NK-92 (cell line): Measurements from ENCODE around the gene PDAP1.
"Not testable (repeated sequence)": the region's sequence is repeated elsewhere in the genome, so short reads cannot be mapped to it uniquely, and the experiment has no call there.

Source experiments
- DNase-seq: peaks from one replicate; lab custom pipeline; 2025; ENCODE audit not compliant: unreplicated experiment; lab: John Stamatoyannopoulos, UW

PDAP1 gene

DNA sequence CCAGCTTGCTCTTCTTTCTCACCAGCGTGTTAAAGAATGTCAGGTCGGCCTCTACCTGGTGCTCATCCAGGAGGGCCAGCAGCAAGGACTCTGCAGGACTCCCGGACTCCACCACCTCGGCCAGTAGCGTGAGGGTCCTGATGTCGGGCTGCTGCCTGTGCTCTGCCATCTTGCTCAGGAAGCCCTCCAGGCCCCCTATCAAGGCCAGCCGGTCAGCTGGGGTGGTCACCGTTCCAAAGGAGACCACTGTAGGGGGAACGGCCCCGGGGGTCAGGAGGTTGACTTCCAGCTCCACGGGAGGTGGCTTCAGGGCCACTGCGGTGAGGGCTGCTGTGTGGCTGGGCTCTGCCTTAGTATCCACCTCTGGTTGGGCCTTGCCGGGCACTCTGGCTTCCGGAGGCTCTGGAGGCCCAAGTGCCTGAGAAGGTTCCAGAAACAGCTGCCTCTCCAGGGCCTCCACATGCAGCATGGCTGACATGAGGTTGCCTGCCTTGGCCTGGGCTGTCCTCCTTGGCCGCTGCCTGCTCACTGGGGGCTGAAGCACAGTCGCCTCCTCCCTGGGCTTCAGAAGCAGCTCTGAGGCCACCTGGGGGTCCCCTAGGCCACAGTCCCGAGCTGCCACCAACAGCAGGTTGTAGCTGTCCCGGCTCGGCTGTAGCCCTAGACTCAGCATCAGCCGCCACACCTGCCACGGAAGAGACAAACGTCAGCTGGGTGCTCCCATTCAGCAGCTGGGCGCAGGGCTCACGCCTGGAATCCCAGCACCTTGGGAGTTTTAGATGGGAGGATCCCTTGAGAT, 16.7 kb upstream of the PDAP1 start:
- DNase-seq, result no peak

DNA sequence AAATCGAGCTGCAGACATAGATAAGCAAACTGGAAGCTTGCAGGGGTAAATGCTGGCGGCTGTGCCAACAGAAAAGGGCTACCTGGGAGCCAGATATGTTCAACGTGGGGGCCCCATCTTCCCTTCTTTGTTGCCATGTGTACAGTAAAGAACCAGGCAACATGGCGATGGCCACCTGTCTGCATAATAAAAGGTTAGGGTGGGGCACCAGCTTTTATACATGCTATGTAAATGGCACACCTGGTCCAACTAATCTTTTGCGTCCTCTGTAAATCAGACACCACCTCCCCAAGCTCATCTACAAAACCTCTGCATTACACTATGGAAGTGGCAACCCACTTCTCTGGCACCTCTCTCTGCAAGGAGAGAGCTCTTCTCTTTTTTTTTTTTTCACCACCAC, 14.2 kb upstream of the PDAP1 start:
- no peak for DNase-seq

DNA sequence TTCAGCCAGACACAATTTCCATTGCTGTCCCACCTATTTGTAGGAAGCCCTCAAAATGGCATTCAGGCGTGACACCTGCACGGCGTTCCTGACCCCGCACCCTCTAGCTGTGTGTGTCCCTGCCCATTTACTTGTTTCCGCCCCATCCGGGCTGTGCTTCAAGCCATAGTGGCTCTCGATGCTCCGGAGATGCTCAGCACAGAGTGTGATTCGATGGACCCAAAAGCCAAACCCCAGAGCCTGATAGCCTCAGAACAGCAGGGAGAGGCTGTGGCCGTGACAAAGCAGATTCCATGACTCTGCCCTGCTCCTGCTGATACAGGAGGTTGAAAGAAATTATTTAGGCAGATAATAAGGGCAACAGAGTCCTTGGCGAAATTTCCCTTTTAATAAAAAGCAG, 13.8 kb upstream of the PDAP1 start:
- DNase-seq, result no peak

DNA sequence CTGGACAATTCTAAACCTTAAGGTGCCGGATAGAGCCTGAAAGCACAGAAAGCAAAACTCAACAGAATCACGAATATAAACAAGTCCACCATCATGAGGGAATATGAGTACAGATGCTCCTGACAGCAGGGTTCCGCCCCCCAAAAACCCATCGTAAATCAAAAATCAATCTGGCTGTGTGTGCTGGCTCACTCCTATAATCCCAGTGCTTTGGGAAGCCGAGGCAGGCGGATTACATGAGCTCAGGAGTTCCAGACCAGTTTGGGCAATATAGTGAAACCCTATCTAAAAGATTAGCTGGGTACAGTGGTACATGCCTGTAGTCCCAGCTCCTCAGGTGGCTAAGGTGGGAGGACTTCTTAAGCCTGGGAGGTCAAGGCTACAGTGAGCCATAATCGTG, 12.6 kb upstream of the PDAP1 start:
- no peak for DNase-seq

DNA sequence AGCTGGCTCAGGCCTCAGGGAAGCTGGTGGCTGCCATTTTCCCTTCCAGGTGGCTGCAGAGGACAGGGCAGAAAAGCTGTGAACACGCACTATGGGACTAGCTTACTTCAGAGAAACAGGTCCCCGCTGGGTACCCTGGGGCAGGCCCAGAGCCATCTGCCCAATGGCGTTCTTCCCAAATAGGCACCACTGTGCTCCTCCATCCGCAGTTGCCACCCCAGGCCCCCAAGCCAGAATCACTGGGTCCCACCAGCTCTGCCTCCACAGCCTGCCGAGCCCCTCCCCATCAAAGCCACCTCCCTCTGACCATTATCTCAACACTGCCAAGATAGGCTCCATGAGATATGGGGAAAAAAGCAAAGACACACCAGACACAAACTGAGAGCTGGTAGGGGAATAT, 11.8 kb upstream of the PDAP1 start:
- no peak for DNase-seq

DNA sequence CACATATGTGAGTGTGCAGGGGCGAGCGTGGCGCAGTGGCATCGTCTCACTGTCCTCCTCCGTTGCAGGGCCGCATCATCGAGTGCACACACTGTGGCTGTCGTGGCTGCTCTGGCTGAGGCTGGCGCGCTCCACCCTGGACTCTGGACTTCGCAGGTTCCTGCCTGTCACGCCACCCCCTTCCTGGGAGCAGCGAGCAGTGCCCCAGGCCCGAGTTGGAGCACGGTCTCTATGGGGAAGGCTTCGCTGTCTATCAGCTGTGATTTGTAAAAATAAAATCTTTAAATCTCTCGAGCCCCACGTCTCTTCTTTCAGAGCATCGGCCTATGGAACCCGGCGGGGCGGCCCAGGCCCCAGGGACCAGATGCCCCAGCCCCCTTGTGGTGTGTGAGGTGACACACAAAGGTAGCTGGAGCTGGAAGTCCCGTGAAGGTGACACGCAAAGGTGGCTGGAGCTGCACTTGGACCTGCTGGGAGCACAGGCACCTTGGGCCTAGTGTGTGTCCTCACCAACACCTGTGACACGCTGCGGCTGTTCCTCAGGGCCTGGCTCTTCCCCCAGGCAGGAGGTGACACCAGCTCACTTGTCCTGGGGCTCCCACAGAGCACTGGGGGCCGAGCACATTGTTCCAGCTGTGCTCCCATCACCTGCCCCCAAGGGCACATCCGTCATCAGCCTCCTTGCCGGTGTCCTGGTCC, 11.1 kb upstream of the PDAP1 start:
- no peak for DNase-seq

DNA sequence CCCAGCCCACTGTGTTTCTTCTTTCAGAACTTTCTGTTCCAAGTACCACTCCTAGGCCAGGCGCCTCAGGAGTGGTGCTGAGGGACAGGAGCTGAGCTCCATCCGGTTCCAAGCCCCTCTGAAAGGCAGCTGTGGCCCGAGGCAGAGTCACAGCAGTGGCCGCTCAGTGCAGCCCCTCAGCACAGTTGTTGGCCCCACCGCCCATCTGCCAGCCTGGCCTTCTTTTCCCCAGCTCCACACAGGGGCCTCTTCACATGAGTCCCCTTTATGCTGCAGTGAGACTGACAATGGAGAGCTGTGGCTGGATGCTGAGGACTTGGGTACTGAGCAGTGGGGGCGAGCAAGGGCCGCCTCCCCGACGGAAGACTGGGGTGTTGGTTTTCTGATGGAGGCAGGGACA, 9.9 kb upstream of the PDAP1 start:
- DNase-seq, result no peak

DNA sequence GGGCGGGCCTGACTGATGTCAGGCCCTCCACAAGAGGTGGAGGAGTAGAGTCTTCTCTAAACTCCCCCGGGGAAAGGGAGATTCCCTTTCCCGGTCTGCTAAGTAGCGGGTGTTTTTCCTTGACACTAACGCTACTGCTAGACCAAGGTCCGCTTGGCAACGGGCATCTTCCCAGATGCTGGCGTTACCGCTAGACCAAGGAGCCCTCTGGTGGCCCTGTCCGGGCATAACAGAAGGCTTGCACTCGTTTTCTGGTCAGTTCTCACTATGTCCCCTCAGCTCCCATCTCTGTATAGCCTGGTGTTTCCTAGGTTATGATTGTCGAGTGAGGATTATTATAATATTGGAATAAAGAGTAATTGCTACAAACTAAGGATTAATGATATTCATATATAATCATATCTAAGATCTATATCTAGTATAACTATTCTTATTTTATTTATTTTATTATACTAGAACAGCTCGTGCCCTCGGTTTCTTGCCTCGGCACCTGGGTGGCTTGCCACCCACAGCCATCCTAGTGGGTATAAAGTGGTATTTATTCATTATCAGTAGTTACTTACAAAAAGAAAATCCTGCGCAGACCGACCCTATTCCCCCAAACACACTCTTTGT, 7.2 kb upstream of the PDAP1 start:
- not testable (repeated sequence) for DNase-seq

DNA sequence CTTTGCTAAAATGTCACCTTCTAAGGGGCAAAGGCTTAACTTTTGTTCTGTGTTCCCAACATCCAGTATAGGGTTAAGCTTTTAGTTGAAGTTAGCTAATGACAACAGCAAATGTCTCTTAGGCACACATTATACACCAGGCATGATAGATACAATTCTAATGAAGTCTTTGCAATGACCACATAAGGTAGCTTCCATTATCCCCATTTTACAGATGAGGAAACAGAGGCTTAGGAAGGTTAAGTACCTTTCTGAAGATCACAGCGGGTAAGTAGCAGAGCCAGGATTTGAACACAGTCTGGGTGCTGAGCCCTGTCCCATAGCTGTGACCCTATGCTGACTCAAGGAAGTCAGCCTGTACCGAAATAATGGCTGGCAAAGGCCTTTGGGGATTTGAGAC, 2.2 kb upstream of the PDAP1 start:
- DNase-seq, result no peak

DNA sequence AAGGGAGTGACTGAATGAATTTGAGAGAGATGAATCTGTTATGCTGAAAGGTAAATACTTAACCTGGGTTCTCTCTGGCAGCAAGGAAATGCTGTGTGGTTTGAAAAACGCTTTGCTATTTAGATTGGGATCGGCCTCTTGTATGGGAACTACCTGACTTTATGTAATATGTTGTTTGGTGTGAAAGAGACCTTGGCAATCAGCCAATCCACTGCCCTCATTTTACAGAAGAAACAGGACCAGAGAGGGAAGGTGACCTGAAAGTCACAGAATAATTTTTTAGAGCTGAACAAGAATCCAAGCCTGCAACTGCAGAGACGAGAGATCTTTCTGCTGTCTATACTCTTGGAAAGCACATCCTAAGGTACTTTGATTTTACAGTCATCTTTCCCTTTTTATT, 1.4 kb upstream of the PDAP1 start:
- DNase-seq, result no peak

DNA sequence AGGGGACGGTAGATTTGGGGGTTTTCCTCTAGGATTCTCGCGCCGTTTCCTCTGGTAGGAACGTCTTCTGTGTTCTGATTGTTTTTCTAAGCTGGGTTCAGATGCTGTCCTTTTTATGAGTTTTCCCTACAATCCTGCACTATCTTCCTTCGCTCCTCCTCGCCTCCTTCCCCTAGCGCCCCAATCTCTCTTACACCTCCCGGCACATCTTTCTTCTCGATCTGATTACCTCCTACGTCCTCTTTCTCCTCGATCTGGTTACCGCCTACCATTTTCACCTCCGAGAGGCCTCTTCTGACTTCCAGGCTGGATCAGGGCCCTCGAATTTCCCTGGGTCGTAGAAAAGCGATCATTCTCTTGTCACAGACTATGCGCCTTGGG, 785 bp upstream of the PDAP1 start:
- no peak for DNase-seq

DNA sequence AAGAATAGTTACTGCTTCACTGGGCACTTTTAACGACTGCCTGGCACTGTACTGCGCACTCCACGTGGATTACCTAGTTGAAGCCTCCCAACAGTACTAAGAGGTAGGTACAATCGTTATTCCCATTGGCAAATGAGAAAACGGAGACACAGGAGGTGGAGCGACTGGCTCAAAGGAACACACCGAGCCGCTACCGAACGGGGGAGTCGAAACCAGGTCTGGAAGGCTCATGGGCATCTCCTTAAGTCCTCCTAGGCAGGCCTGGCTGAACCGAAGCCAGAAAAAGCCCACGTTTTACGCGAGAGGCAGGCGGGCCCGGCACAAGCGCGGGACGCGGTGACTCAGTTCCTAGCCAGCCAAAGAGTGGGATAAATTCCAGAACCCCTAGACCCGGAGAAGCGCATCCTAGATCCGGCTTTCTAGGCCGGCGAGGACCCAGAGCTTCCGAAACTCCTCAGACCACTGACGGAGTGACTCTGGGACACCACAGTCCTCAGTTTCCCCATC, 472 bp downstream of the PDAP1 start:
- no peak for DNase-seq

DNA sequence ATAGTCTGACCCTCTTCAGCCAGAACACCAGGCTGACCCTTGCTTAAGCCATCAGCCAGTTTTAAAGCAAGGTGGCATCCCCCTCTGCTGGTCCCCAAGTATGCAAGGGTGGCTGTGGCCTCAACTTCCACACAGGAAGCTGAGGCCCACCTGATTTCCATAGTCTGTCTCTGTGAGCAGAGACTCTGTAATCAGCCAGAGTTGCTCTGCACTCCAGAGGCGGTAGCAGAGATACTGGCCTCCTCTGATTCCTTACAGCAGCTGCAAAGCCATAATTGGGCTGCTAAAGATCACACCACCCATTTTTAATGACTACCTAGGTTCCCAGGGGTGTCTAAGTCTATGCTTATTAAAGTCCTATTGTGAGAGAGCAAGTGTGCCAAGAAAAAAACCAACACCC, 1.8 kb downstream of the PDAP1 start:
- DNase-seq, result no peak

DNA sequence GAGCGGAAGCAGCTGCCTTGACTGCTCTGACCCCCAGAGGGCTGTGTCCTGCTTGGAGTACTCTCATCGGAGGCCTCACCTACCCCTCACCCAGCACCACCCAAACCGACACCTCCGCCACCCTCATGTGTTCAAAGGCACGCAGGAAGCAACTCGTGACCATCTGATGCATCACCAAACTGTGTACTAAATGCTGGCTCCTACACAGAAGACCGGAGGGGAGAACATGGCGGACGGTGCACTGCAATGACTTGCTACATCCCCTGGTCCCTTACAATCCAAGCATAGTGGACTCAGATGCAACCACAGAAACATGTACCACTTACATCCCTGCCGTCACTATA, 3.4 kb downstream of the PDAP1 start:
- no peak for DNase-seq

DNA sequence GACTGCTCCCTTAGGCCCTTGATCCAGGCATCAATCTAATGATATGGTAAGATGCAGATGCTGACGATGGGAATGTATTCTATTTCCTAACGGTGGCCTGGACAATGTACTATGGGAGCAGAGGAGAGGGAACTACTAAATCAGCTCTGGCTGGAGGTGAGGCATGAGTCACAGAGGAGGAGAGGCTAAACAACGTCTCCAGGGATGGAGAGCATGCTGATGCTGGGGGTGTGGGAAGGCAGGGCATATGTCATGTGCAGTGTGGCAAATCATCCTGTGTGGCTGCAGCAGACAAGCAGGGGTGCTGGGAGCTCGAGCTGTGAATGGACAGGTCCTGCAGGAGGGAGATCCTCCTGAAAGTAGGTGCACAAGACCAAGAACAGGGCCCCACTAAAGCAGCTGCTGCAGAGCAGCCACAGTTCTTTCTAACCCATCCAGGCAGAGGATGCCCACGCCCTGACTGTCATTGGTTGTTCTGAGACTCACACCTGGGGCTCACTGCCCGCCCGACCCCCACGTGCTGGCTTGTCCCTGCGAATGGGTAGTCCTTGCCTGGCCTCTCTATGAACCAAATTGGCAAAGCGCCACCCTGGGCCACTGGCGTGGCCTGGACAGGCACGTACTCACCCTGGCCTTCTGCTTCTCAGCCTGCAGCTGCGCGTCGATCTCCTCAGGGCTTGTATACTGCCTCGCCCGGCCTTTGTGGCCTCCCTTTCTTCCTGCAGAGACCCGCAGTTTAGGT, 4.0 kb downstream of the PDAP1 start:
- DNase-seq, result no peak

DNA sequence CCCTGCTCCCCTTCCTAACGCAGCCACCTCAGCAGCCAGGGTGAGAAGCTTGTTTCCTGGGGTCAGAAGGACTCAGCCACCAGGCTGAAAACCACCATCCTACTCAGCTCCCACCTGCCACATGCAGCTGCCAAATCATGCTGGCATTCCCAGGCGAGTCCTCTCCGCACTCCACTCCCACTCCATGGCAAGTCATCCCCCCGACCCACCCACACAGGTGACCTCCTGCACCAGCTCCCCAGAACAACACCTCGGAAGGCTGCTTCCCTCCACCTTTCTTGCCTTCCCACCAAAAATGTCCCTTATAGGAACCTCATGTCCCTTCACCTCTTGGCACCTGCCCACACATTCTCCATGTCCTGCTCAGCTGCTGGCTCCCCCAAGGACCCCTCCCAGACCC, 4.6 kb downstream of the PDAP1 start:
- no peak for DNase-seq

DNA sequence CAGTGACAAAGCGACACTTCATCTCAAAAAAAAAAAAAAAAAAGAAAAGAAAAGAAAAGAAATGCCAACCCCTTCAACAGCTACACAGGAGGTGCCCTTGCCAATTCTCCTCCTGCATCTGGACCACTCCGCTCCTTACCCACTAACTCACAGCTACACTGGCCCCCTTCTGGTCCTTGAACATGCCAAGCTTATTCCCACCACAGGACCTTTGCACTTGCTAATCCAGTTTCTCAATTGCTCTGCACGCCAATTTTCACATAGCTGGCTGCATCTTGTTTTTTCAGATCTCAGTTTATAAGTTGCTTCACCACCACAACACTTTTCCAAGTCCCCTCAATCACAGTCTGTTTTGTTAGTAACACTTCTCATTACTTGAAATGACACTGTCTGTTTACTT, 5.5 kb downstream of the PDAP1 start:
- DNase-seq, result no peak

DNA sequence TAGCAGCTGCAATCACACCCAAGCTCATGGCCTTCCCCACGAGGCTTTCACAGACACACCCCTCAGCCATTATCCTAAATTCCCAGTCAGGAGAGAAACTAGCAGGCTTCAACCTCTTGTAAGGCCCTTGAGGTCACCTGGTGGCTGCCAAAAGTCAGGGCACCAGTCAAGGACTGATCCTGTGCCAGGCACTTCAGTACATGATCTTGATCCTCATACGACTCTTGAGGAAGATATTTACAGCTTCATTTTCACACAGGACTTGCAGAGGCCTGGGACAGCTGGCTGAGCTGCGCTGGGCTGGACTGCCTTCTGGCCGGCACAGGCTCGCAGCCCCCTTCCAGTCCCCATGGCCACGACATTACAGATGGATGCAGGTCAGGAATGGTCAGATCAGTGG, 8.8 kb downstream of the PDAP1 start:
- DNase-seq, result no peak

DNA sequence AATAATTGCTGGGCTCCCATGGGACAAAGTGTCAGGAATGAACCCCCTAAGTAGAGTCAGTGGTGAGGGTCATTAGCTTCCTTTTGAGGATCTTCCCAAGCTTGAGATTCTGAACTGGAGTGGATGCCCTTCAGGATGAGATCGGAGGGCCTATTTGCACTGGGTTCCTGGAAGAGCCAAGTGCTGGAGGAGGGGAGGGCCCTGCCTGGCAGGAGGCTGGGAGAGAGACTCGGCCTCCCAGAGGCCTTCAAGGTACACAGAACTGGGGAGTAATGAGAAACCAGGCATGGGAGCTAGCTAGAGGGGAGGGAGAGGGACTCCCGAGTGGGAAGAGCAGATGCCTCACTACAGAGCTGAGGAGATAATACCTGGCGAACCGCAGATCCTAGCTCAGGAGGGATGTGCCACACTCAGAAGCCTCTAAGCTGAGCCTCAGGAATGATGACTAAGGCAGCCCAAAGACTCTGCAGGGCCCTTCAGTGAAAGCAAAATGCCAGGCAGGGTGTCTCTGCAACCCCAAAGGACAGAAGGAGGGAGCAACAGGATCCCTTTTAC, 9.4 kb downstream of the PDAP1 start:
- DNase-seq, result no peak

DNA sequence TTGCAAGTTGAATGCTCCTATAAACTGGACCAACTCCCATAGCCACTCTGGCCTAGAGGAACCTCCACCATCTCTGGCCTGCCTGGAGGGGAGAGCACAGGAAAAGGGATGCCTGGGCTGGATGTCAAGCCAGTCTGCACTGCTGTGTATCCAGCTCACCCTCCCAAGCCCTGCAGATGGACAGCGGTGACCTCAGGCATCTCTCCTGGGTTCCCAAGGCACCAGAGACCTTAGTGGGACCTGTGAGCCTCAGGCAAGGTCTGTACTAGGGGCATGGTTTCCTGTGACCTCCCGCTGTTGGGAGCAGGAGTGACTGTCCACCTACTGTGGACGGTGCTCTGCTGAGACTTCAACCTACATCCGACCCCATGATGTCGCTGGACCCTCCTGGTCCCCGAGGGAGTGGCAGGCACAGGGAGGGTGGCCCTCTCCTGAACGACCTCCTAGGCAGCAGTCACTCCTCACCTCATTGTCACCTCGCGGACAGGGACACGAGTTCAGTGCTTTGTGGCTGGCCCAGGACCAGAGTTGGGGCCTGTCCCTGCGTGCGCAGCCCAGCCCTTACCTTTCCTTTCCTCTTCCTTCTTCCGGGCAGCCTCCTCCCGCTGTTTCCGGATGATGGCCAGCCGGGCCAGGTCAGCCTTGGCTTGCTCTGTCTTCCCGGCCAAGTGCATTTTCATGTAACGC, 11.0 kb downstream of the PDAP1 start:
- DNase-seq, result no peak
